Cortex of kidney (tissue), 1 donor: ENCODE results near the gene PTPRN2.

Experiments used
- DNase-seq: peaks from one replicate; lab custom pipeline; 2025; lab: John Stamatoyannopoulos, UW

Gene PTPRN2

GRCh38 chr7:157551325-157552070 lies 1036.1 kb downstream of the PTPRN2 start:
- no peak for DNase-seq

- no peak for DNase-seq
Observed at GRCh38 chr7:157550300-157551275, 1037.0 kb downstream of the PTPRN2 start.

GRCh38 chr7:157549612-157550299 lies 1037.9 kb downstream of the PTPRN2 start:
- no peak for DNase-seq

- DNase-seq = no peak
Observed at GRCh38 chr7:157548691-157549303, 1038.8 kb downstream of the PTPRN2 start.

GRCh38 chr7:157547611-157548010 lies 1040.0 kb downstream of the PTPRN2 start:
- no peak for DNase-seq

- no peak for DNase-seq
Observed at GRCh38 chr7:157547102-157547501, 1040.5 kb downstream of the PTPRN2 start.

- DNase-seq = no peak
Observed at GRCh38 chr7:157545681-157546060, 1042.0 kb downstream of the PTPRN2 start.

- no peak for DNase-seq
Observed at GRCh38 chr7:157544980-157545680, 1042.5 kb downstream of the PTPRN2 start.

- DNase-seq = no peak
Observed at GRCh38 chr7:157544226-157544625, 1043.4 kb downstream of the PTPRN2 start.

- DNase-seq = no peak
Observed at GRCh38 chr7:157543791-157544190, 1043.8 kb downstream of the PTPRN2 start.

- DNase-seq = no peak
Observed at GRCh38 chr7:157543276-157543675, 1044.3 kb downstream of the PTPRN2 start.

GRCh38 chr7:157542068-157543021 lies 1045.3 kb downstream of the PTPRN2 start:
- DNase-seq = no peak

- DNase-seq = no peak
Observed at GRCh38 chr7:157541295-157542067, 1046.1 kb downstream of the PTPRN2 start.

- DNase-seq = no peak
Observed at GRCh38 chr7:157540606-157541294, 1046.9 kb downstream of the PTPRN2 start.

GRCh38 chr7:157540020-157540419 lies 1047.6 kb downstream of the PTPRN2 start:
- DNase-seq = no peak

- DNase-seq = no peak
Observed at GRCh38 chr7:157539521-157539920, 1048.1 kb downstream of the PTPRN2 start.

- no peak for DNase-seq
Observed at GRCh38 chr7:157538735-157539134, 1048.9 kb downstream of the PTPRN2 start.

- no peak for DNase-seq
Observed at GRCh38 chr7:157538321-157538720, 1049.3 kb downstream of the PTPRN2 start.

- DNase-seq = no peak
Observed at GRCh38 chr7:157537056-157537455, 1050.6 kb downstream of the PTPRN2 start.
